ENCODE measurements around the gene HLA-B. TPM values are rescaled to one million over a fixed set of nuclear protein-coding genes. Genes with fewer than 3 reads are reported as not detected.
A peak's percentile ranks its signal among the peaks of the same experiment; 100 is the strongest.

The HLA-B gene
- total RNA-seq, 1 experiment from 2014 or later: 55.4 TPM

DNA sequence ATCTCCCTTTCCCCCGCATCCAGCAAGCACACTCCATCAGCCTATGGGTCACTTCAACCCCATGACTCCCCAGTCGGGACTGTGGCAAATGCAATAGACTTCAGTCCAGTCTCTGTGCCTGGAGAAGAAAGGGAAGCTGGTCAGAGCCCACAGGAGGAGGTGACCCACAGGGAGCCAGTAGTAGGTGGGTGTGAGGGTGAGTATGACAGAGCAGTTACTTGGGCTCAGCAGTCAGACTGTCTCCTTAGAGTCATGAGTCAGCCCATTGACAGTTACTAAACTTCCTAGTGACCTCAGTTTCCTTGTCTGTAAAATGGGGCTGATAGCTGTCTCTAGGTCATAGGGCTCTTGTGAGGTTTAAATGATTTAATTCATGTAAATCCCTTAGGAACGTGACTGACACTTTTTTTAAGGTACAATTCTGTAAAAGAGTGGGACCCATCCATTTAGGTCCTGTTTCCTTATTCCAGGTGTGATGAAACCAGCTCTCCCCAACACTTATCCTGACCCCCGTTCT lies 51.2 kb downstream of the HLA-B start:
- CTCF ChIA-PET: no interaction called here
- POLR2A ChIA-PET (ENCODE audit: unreplicated experiment): interaction anchor here (0.6 kb wide), 1 partner anchor 74 kb away, joined by 3 read pairs; no protein-coding TSS in a partner anchor
- H3K9me2 ChIP-seq (replicated peaks; ENCODE audit: low read length): no peaks in the 10 kb centered on the region
- no peak overlapping the region for H3K9ac ChIP-seq (ENCODE audit: low read length)
- H4K20me1 ChIP-seq (ENCODE audit: low read length): no peaks in the 10 kb centered on the region
- intact Hi-C loops (cut with micrococcal nuclease): no loop called here
- no peak overlapping the region for H2AFZ ChIP-seq (ENCODE audit: low read length)
- H3K4me3 ChIP-seq (ENCODE audit: low read length): no peak overlapping the region
- TF ChIP-seq CTCF (conservative IDR thresholded peaks at IDR 0.05; ENCODE audit: low read depth, low read length) (no peak), EZH2 (IDR thresholded peaks at IDR 0.05; ENCODE audit: low read length, unreplicated experiment) (no peak), EZH2phosphoT487 (IDR thresholded peaks at IDR 0.05; ENCODE audit: borderline replicate concordance, low read length) (no peak)
- no peak overlapping the region for H3K27ac ChIP-seq (ENCODE audit: low read length)
- no TSS peak for BruUV-seq (replicated peaks)
- no peak overlapping the region for H3K4me2 ChIP-seq (ENCODE audit: low read length)
- no peaks in the 10 kb centered on the region for H3K36me3 ChIP-seq (ENCODE audit: low read depth, low read length)
- DNase-seq: no peak
- H3K4me1 ChIP-seq (ENCODE audit: insufficient read depth, low read length): no peaks in the 10 kb centered on the region
- 0 out of 2 replicates have a peak, but pooled peaks cover 5% of the 10 kb centered on the region for H3K27me3 ChIP-seq (ENCODE audit: low read length)
- no peak for ATAC-seq
- no peaks in the 10 kb centered on the region for H3K79me2 ChIP-seq (ENCODE audit: low read length)
- no peaks in the 10 kb centered on the region for H3F3A ChIP-seq (ENCODE audit: low read length, unreplicated experiment)
- H3K9me3 ChIP-seq (ENCODE audit: low read length): no peaks in the 10 kb centered on the region

GRCh38 chr6:31304683-31305082 lies 52.3 kb downstream of the HLA-B start:
- ChIA-PET CTCF (interaction anchor here (0.7 kb wide), 1 partner anchor 1492 kb away, joined by 3 read pairs; no protein-coding TSS in a partner anchor), POLR2A (ENCODE audit: unreplicated experiment) (interaction anchor here (0.6 kb wide), 1 partner anchor 15 kb away, joined by 3 read pairs; no protein-coding TSS in a partner anchor)
- BruUV-seq (replicated peaks): no TSS peak

More at GRCh38 chr6:31304683-31305082, 52.3 kb downstream of the HLA-B start:
- Histone ChIP-seq H3K9me2 (replicated peaks; ENCODE audit: low read length) (no peaks in the 10 kb centered on the region), H3F3A (ENCODE audit: low read length, unreplicated experiment) (no peaks in the 10 kb centered on the region), H3K27ac (ENCODE audit: low read length) (no peak overlapping the region), H3K9me3 (ENCODE audit: low read length) (no peaks in the 10 kb centered on the region), H3K4me1 (ENCODE audit: insufficient read depth, low read length) (no peaks in the 10 kb centered on the region), H2AFZ (ENCODE audit: low read length) (no peak overlapping the region), H3K9ac (ENCODE audit: low read length) (no peak overlapping the region), H3K79me2 (ENCODE audit: low read length) (no peaks in the 10 kb centered on the region), H3K27me3 (ENCODE audit: low read length) (0 out of 2 replicates have a peak, but pooled peaks cover 5% of the 10 kb centered on the region), H4K20me1 (ENCODE audit: low read length) (no peaks in the 10 kb centered on the region), H3K36me3 (ENCODE audit: low read depth, low read length) (no peaks in the 10 kb centered on the region), H3K4me2 (ENCODE audit: low read length) (no peak overlapping the region), H3K4me3 (ENCODE audit: low read length) (no peak overlapping the region)
- peak; percentile 12 for DNase-seq
- intact Hi-C loops (cut with micrococcal nuclease): no loop called here
- TF ChIP-seq CTCF (conservative IDR thresholded peaks at IDR 0.05; ENCODE audit: low read depth, low read length) (no peak), EZH2 (IDR thresholded peaks at IDR 0.05; ENCODE audit: low read length, unreplicated experiment) (no peak)
- ATAC-seq: no peak

Small RNAs within 50 kb of the gene (microRNA-seq; reads per million reads assigned to microRNA genes)
- gene MIR6891 (ENCODE audit: unreplicated experiment): not detected

Other genes starting within 250 kb of the HLA-B start
- not detected in 2 replicates for gene C6orf15, start 244.6 kb downstream of the HLA-B start, total RNA-seq (2014; rRNA removed)
- gene PSORS1C1, start 242.4 kb downstream of the HLA-B start, total RNA-seq (2014; rRNA removed): 2.0 and 5.5 TPM in 2 replicates
- 0.55 and 0.81 TPM in 2 replicates for gene CDSN, start 236.7 kb downstream of the HLA-B start, total RNA-seq (2014; rRNA removed)
- not detected in 2 replicates for gene PSORS1C2, start 218.1 kb downstream of the HLA-B start, total RNA-seq (2014; rRNA removed)
- gene CCHCR1, start 199.4 kb downstream of the HLA-B start, total RNA-seq (2014; rRNA removed): 31.3 and 40.0 TPM in 2 replicates
- 79.0 and 88.6 TPM in 2 replicates for gene TCF19, start 198.6 kb downstream of the HLA-B start, total RNA-seq (2014; rRNA removed)
- not detected in 2 replicates for gene POU5F1, start 186.5 kb downstream of the HLA-B start, total RNA-seq (2014; rRNA removed)
- 219 and 252 TPM in 2 replicates for gene HLA-C, start 85.1 kb downstream of the HLA-B start, total RNA-seq (2014; rRNA removed)
- gene MICA, start 46.4 kb upstream of the HLA-B start, total RNA-seq (2014; rRNA removed): 33.1 and 35.0 TPM in 2 replicates
- gene MICB, start 141.0 kb upstream of the HLA-B start, total RNA-seq (2014; rRNA removed): 25.6 and 32.9 TPM in 2 replicates
- not detected in 2 replicates for gene MCCD1, start 171.8 kb upstream of the HLA-B start, total RNA-seq (2014; rRNA removed)
- gene DDX39B, start 184.8 kb upstream of the HLA-B start, total RNA-seq (2014; rRNA removed): 410 and 465 TPM in 2 replicates
- 1.1 and 1.2 TPM in 2 replicates for gene ATP6V1G2, start 189.4 kb upstream of the HLA-B start, total RNA-seq (2014; rRNA removed)
- gene NFKBIL1, start 190.4 kb upstream of the HLA-B start, total RNA-seq (2014; rRNA removed): 38.2 and 46.9 TPM in 2 replicates
- gene LTA, start 215.1 kb upstream of the HLA-B start, total RNA-seq (2014; rRNA removed): not detected in 2 replicates
- gene TNF, start 218.4 kb upstream of the HLA-B start, total RNA-seq (2014; rRNA removed): not detected in 2 replicates
- gene LTB, start 225.2 kb upstream of the HLA-B start, total RNA-seq (2014; rRNA removed): 1.5 TPM in 1 of 2 replicates, not detected in the other
- not detected in 2 replicates for gene LST1, start 229.1 kb upstream of the HLA-B start, total RNA-seq (2014; rRNA removed)
- gene NCR3, start 235.8 kb upstream of the HLA-B start, total RNA-seq (2014; rRNA removed): 0.26 TPM in 1 of 2 replicates, not detected in the other

Data from PC-3 (cell line).